GM23338 (cell line): Measurements from ENCODE around the gene GRM5. TPM values are rescaled to one million over a fixed set of nuclear protein-coding genes. Genes with fewer than 3 reads are reported as not detected.

ENCODE experiments used
- ATAC-seq: fragments of 200-7000 bp; cut with Tn5 transposase; 3 replicates; pipeline ENCODE4 v1.9.1; 2020
- DNase-seq: peaks from one replicate; pipeline ENCODE4 v3.0.0-alpha.2; 2015; ENCODE audit warnings: low spot score
- H2AFZ ChIP-seq: fragments of 200-600 bp; sonication (generic); 2 replicates; pipeline ENCODE4 v1.8.0; 2016; ENCODE audit warnings: antibody characterized with exemption, mild to moderate bottlenecking, moderate library complexity
- H3F3A ChIP-seq: fragments of 200-600 bp; sonication (generic); replicated peaks from 2 replicates; pipeline ENCODE4 v1.8.0; 2017; ENCODE audit warnings: antibody characterized with exemption, mixed run types, low read depth
- H3K27ac ChIP-seq: fragments of 200-600 bp; sonication (generic); 2 replicates; pipeline ENCODE4 v1.6.1; 2016; ENCODE audit warnings: low read depth
- H3K27me3 ChIP-seq: fragments of 200-600 bp; sonication (generic); 2 replicates; pipeline ENCODE4 v1.8.0; 2016; ENCODE audit warnings: mild to moderate bottlenecking, mixed run types, moderate library complexity; ENCODE audit not compliant: insufficient read depth
- H3K36me3 ChIP-seq: fragments of 200-600 bp; sonication (generic); 2 replicates; pipeline ENCODE4 v1.8.0; 2016; ENCODE audit warnings: mild to moderate bottlenecking; ENCODE audit not compliant: insufficient read depth
- H3K4me1 ChIP-seq: fragments of 200-600 bp; sonication (generic); 2 replicates; pipeline ENCODE4 v1.8.0; 2016; ENCODE audit warnings: mild to moderate bottlenecking, moderate library complexity; ENCODE audit not compliant: insufficient read depth
- H3K4me2 ChIP-seq: fragments of 200-600 bp; sonication (generic); 2 replicates; pipeline ENCODE4 v1.7.1; 2017; ENCODE audit warnings: mixed run types
- H3K4me3 ChIP-seq: fragments of 200-600 bp; sonication (generic); 2 replicates; pipeline ENCODE4 v1.6.1; 2016; ENCODE audit warnings: mixed run types
- H3K79me2 ChIP-seq: fragments of 200-600 bp; sonication (generic); replicated peaks from 2 replicates; pipeline ENCODE4 v1.8.0; 2017; ENCODE audit warnings: mild to moderate bottlenecking; ENCODE audit not compliant: insufficient read depth
- H3K9me2 ChIP-seq: fragments of 200-600 bp; sonication (generic); 2 replicates; pipeline ENCODE4 v1.8.0; 2017; ENCODE audit not compliant: insufficient read depth
- H4K20me1 ChIP-seq: fragments of 200-600 bp; sonication (generic); replicated peaks from 2 replicates; pipeline ENCODE4 v1.8.0; 2017; ENCODE audit warnings: mild to moderate bottlenecking; ENCODE audit not compliant: insufficient read depth
- H3K27ac Mint-ChIP-seq: 2 replicates; pipeline ENCODE4 v1.8.0; 2020; ENCODE audit warnings: inconsistent platforms, mild to moderate bottlenecking, moderate library complexity, mixed read lengths
- H3K27me3 Mint-ChIP-seq: 3 replicates; pipeline ENCODE4 v1.8.0; 2022; ENCODE audit warnings: low read depth, mild to moderate bottlenecking, moderate library complexity, mixed read lengths, inconsistent platforms; ENCODE audit not compliant: insufficient read depth, poor library complexity
- H3K36me3 Mint-ChIP-seq: 3 replicates; pipeline ENCODE4 v1.8.0; 2021; ENCODE audit warnings: low read depth, mild to moderate bottlenecking, inconsistent platforms, moderate library complexity, mixed read lengths
- H3K4me1 Mint-ChIP-seq: 3 replicates; pipeline ENCODE4 v1.8.0; 2020; ENCODE audit warnings: mild to moderate bottlenecking, inconsistent platforms, mixed read lengths
- H3K4me3 Mint-ChIP-seq: 3 replicates; pipeline ENCODE4 v1.8.0; 2021; ENCODE audit warnings: moderate library complexity, mild to moderate bottlenecking, inconsistent platforms, mixed read lengths
- H3K9me3 Mint-ChIP-seq: 3 replicates; pipeline ENCODE4 v1.8.0; 2020; ENCODE audit warnings: moderate library complexity, mild to moderate bottlenecking, inconsistent platforms, mixed read lengths
- CREB1 ChIP-seq: fragments of 250-450 bp; sonication (Bioruptor Pico); IDR thresholded peaks from 2 replicates; pipeline ENCODE4 v1.5.0; 2020; ENCODE audit warnings: low read depth, mild to moderate bottlenecking, moderate library complexity
- ETS1 ChIP-seq: IDR thresholded peaks from 2 replicates; pipeline ENCODE4 v1.6.1; 2016; ENCODE audit warnings: antibody characterized with exemption
- EZH2 ChIP-seq: fragments of 200-600 bp; sonication (generic); IDR thresholded peaks from one replicate; pipeline ENCODE4 v1.8.0; 2017; ENCODE audit warnings: antibody characterized with exemption, mild to moderate bottlenecking, low read depth; ENCODE audit not compliant: unreplicated experiment
- EZH2phosphoT487 ChIP-seq: fragments of 200-600 bp; sonication (generic); IDR thresholded peaks from one replicate; pipeline ENCODE4 v1.8.1; 2018; ENCODE audit warnings: antibody characterized with exemption; ENCODE audit not compliant: unreplicated experiment
- JUNB ChIP-seq: IDR thresholded peaks from one replicate; pipeline ENCODE4 v1.6.1; 2016; ENCODE audit warnings: antibody characterized with exemption; ENCODE audit not compliant: unreplicated experiment
- NANOG ChIP-seq: IDR thresholded peaks from 2 replicates; pipeline ENCODE4 v1.6.1; 2016; ENCODE audit warnings: antibody characterized with exemption, borderline replicate concordance
- POLR2AphosphoS5 ChIP-seq: IDR thresholded peaks from 2 replicates; pipeline ENCODE4 v1.6.1; 2016; ENCODE audit warnings: antibody characterized with exemption, low read depth
- STAT1 ChIP-seq: IDR thresholded peaks from one replicate; pipeline ENCODE4 v1.6.1; 2016; ENCODE audit warnings: antibody characterized with exemption; ENCODE audit not compliant: unreplicated experiment
- ZNF114 ChIP-seq: fragments of 250-450 bp; sonication (Bioruptor Pico); IDR thresholded peaks from 2 replicates; pipeline ENCODE4 v1.5.0; 2020; ENCODE audit warnings: mild to moderate bottlenecking, moderate library complexity
- ZNF331 ChIP-seq: fragments of 250-450 bp; sonication (Bioruptor Pico); IDR thresholded peaks from 2 replicates; pipeline ENCODE4 v1.5.0; 2020; ENCODE audit warnings: low read depth, mild to moderate bottlenecking, moderate library complexity
- polyA plus RNA-seq: library from polyadenylated mRNA; unstranded; fragments of >200 nt; fragmentation: Nextera tagmentation; extraction: Ambion mirVana; gene quantifications from 2 replicates; pipeline ENCODE4 v1.2.1, GENCODE V29; 2016
- total RNA-seq: library from RNA; depleted of rRNA; stranded (reverse); fragments of >200 nt; shearing (Covaris generic); gene quantifications from 2 replicates; pipeline ENCODE4 v1.2.3, GENCODE V29; 2014
- TF ChIP-seq, protein P1 (sequence below): fragments of 250-450 bp; sonication (Bioruptor Pico); IDR thresholded peaks from 2 replicates; pipeline ENCODE4 v1.5.0; 2020; ENCODE audit warnings: mild to moderate bottlenecking, moderate library complexity
- TF ChIP-seq, protein P2 (sequence below), 2 experiments: fragments of 200-600 bp in 1 of 2; sonication (generic) in 1 of 2; conservative IDR thresholded peaks; 2 replicates each; pipeline versions ENCODE4 v1.5.1 to v1.6.1; 2016 to 2017; ENCODE audit warnings: antibody characterized with exemption in 2 of 2, low read depth in 2 of 2, mild to moderate bottlenecking in 2 of 2, moderate library complexity in 1 of 2
- TF ChIP-seq, protein P3 (sequence below): IDR thresholded peaks from one replicate; pipeline ENCODE4 v1.6.1; 2018; ENCODE audit warnings: antibody characterized with exemption; ENCODE audit not compliant: unreplicated experiment

The GRM5 gene
- total and polyA plus RNA-seq, 2 experiments from 2014 or later = 0.23 to 0.45 TPM

GRCh38 chr11:88657076-88657738 lies 408.6 kb downstream of the GRM5 start:
- Histone ChIP-seq H3K27me3 (no peaks in the 10 kb centered on the region), H3F3A (no peaks in the 10 kb centered on the region), H3K4me1 (no peaks in the 10 kb centered on the region; the same call in 1 of the 2 replicates), H3K4me2 (no peak overlapping the region), H3K36me3 (no peaks in the 10 kb centered on the region), H3K79me2 (no peaks in the 10 kb centered on the region), H3K9me2 (no peaks in the 10 kb centered on the region), H3K4me3 (no peak overlapping the region), H3K27ac (no peak overlapping the region), H4K20me1 (no peaks in the 10 kb centered on the region), H2AFZ (no peak overlapping the region)
- peak overlapping the region; percentile 85; the same call in 1 of the 2 replicates for H3K27ac Mint-ChIP-seq
- no peak overlapping the region for H3K4me3 Mint-ChIP-seq
- H3K9me3 Mint-ChIP-seq = no peaks in the 10 kb centered on the region
- no peaks in the 10 kb centered on the region for H3K36me3 Mint-ChIP-seq
- DNase-seq = no peak
- TF ChIP-seq, protein P1, sequence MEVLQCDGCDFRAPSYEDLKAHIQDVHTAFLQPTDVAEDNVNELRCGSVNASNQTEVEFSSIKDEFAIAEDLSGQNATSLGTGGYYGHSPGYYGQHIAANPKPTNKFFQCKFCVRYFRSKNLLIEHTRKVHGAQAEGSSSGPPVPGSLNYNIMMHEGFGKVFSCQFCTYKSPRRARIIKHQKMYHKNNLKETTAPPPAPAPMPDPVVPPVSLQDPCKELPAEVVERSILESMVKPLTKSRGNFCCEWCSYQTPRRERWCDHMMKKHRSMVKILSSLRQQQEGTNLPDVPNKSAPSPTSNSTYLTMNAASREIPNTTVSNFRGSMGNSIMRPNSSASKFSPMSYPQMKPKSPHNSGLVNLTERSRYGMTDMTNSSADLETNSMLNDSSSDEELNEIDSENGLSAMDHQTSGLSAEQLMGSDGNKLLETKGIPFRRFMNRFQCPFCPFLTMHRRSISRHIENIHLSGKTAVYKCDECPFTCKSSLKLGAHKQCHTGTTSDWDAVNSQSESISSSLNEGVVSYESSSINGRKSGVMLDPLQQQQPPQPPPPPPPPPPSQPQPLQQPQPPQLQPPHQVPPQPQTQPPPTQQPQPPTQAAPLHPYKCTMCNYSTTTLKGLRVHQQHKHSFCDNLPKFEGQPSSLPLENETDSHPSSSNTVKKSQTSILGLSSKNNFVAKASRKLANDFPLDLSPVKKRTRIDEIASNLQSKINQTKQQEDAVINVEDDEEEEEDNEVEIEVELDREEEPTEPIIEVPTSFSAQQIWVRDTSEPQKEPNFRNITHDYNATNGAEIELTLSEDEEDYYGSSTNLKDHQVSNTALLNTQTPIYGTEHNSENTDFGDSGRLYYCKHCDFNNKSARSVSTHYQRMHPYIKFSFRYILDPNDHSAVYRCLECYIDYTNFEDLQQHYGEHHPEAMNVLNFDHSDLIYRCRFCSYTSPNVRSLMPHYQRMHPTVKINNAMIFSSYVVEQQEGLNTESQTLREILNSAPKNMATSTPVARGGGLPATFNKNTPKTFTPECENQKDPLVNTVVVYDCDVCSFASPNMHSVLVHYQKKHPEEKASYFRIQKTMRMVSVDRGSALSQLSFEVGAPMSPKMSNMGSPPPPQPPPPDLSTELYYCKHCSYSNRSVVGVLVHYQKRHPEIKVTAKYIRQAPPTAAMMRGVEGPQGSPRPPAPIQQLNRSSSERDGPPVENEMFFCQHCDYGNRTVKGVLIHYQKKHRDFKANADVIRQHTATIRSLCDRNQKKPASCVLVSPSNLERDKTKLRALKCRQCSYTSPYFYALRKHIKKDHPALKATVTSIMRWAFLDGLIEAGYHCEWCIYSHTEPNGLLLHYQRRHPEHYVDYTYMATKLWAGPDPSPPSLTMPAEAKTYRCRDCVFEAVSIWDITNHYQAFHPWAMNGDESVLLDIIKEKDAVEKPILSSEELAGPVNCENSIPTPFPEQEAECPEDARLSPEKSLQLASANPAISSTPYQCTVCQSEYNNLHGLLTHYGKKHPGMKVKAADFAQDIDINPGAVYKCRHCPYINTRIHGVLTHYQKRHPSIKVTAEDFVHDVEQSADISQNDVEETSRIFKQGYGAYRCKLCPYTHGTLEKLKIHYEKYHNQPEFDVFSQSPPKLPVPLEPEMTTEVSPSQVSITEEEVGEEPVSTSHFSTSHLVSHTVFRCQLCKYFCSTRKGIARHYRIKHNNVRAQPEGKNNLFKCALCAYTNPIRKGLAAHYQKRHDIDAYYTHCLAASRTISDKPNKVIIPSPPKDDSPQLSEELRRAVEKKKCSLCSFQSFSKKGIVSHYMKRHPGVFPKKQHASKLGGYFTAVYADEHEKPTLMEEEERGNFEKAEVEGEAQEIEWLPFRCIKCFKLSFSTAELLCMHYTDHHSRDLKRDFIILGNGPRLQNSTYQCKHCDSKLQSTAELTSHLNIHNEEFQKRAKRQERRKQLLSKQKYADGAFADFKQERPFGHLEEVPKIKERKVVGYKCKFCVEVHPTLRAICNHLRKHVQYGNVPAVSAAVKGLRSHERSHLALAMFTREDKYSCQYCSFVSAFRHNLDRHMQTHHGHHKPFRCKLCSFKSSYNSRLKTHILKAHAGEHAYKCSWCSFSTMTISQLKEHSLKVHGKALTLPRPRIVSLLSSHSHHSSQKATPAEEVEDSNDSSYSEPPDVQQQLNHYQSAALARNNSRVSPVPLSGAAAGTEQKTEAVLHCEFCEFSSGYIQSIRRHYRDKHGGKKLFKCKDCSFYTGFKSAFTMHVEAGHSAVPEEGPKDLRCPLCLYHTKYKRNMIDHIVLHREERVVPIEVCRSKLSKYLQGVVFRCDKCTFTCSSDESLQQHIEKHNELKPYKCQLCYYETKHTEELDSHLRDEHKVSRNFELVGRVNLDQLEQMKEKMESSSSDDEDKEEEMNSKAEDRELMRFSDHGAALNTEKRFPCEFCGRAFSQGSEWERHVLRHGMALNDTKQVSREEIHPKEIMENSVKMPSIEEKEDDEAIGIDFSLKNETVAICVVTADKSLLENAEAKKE = no peak
- TF ChIP-seq POLR2AphosphoS5 (no peak), ETS1 (no peak), EZH2 (no peak), ZNF331 (CRISPR knock-in tag) (no peak), ZNF114 (CRISPR knock-in tag) (no peak), CREB1 (CRISPR knock-in tag) (no peak), NANOG (no peak), STAT1 (no peak), EZH2phosphoT487 (no peak), JUNB (no peak)
- TF ChIP-seq, protein P2, sequence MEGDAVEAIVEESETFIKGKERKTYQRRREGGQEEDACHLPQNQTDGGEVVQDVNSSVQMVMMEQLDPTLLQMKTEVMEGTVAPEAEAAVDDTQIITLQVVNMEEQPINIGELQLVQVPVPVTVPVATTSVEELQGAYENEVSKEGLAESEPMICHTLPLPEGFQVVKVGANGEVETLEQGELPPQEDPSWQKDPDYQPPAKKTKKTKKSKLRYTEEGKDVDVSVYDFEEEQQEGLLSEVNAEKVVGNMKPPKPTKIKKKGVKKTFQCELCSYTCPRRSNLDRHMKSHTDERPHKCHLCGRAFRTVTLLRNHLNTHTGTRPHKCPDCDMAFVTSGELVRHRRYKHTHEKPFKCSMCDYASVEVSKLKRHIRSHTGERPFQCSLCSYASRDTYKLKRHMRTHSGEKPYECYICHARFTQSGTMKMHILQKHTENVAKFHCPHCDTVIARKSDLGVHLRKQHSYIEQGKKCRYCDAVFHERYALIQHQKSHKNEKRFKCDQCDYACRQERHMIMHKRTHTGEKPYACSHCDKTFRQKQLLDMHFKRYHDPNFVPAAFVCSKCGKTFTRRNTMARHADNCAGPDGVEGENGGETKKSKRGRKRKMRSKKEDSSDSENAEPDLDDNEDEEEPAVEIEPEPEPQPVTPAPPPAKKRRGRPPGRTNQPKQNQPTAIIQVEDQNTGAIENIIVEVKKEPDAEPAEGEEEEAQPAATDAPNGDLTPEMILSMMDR (conservative IDR thresholded peaks at IDR 0.05; ENCODE audit: low read depth in 2 of 2) = no peak
- TF ChIP-seq, protein P3, sequence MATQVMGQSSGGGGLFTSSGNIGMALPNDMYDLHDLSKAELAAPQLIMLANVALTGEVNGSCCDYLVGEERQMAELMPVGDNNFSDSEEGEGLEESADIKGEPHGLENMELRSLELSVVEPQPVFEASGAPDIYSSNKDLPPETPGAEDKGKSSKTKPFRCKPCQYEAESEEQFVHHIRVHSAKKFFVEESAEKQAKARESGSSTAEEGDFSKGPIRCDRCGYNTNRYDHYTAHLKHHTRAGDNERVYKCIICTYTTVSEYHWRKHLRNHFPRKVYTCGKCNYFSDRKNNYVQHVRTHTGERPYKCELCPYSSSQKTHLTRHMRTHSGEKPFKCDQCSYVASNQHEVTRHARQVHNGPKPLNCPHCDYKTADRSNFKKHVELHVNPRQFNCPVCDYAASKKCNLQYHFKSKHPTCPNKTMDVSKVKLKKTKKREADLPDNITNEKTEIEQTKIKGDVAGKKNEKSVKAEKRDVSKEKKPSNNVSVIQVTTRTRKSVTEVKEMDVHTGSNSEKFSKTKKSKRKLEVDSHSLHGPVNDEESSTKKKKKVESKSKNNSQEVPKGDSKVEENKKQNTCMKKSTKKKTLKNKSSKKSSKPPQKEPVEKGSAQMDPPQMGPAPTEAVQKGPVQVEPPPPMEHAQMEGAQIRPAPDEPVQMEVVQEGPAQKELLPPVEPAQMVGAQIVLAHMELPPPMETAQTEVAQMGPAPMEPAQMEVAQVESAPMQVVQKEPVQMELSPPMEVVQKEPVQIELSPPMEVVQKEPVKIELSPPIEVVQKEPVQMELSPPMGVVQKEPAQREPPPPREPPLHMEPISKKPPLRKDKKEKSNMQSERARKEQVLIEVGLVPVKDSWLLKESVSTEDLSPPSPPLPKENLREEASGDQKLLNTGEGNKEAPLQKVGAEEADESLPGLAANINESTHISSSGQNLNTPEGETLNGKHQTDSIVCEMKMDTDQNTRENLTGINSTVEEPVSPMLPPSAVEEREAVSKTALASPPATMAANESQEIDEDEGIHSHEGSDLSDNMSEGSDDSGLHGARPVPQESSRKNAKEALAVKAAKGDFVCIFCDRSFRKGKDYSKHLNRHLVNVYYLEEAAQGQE = no peak
- no peaks in the 10 kb centered on the region for H3K27me3 Mint-ChIP-seq
- H3K4me1 Mint-ChIP-seq = peaks cover 8% of the 10 kb centered on the region
- ATAC-seq = no peak
